Measurements from ENCODE around the gene ANTXR2. TPM values are rescaled to one million over a fixed set of nuclear protein-coding genes. Genes with fewer than 3 reads are reported as not detected.
A peak's percentile ranks its signal among the peaks of the same experiment; 100 is the strongest.

ANTXR2 gene
- polyA plus RNA-seq, 4 donors = 3.6 to 41.7 (median 10.5) TPM

DNA sequence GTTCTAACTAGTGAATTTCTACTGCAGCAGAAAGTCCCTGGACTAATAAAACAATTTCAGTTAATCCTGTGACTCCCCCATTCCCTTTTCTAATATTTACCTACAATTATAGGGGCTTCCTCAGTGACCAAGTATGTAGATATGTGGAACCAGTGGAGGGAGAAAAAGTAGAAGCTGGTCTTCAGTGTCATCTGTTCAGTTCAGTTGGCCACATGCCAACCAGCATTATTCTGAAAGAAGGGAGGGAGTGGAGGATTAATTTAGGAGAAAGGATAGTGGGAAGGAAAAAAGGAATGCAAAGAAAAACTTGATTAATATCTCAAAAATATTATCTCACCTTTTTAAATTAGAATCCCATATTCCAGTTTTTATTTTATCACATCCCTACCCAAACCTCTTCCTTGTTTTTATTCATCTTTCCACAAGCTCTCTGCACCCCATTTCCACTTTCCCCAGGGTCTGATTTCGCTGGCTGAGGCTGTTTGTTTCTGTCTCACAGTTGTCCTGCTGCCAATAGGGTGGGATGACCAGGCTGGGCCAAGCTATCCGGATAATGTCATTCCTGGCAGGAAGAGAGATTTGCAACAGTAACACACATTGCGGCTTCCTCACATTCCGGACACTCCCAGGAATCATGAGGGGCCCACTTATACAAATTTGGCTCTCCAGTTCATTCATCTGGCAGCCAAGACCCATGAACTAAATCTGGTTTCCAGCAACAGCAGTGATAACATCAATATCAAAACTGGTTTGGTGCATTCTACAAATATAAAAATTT is 24.6 kb upstream of the ANTXR2 start:
- DNase-seq (peak in 1 of 2 donors; percentile 1), FAIRE-seq (no peak)
- Histone ChIP-seq H3K27ac (ENCODE audit: low read depth in 1 of 3, low read length in 2 of 3) (no peak overlapping the region), H3K9me3 (ENCODE audit: control insufficient read depth in 2 of 2, insufficient read depth in 1 of 2, low read depth in 1 of 2, low read length in 1 of 2) (no peaks in the 10 kb centered on the region), H3K27me3 (ENCODE audit: control insufficient read depth in 3 of 3, insufficient read depth in 3 of 3, low read length in 3 of 3) (no peaks in the 10 kb centered on the region), H3K4me1 (ENCODE audit: control insufficient read depth in 3 of 3, insufficient read depth in 2 of 3, low read depth in 1 of 3, low read length in 2 of 3) (no peaks in the 10 kb centered on the region), H3K36me3 (ENCODE audit: control insufficient read depth in 3 of 3, insufficient read depth in 2 of 3, low read depth in 1 of 3, low read length in 3 of 3) (no peaks in the 10 kb centered on the region), H3K4me3 (ENCODE audit: low read depth in 1 of 3, low read length in 3 of 3) (no peak overlapping the region)
- WGBS, 3 donors = 52 to 72% (median 71%) methylated on average over 4 of the region's 4 CpGs

DNA sequence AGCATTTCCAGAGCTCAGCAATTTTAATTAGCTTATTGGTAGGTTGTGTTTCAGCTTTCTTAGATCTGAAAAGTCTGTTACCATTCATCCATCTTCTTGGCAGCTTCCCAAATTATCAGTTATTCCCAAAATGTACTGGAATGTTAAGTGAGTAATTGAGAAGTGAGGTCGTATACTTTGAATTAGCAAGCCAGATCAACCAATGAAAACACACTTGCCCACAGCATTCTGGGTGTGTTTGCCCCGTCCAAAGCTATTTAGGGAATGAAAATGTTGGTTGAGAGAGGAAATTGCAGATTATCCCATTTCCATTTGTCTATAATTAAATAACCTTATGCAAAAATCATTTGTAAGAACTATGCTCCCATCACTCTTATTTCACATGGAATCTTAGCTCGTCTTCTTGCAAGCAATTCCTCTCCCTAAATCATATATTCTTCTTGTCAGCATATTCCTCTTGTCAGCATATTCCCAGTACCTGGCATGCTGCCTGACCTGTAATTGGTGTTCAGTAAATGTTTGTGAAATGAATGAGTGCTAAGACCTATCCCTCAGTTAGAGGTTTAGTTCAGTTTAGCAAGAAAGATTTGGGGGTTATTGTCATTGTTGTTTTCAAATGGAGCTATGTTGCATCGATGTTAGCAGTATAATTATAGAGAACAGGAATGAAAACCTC is 23.3 kb upstream of the ANTXR2 start:
- no peaks in the 10 kb centered on the region for H3K4me1 ChIP-seq (ENCODE audit: control insufficient read depth in 3 of 3, insufficient read depth in 2 of 3, low read depth in 1 of 3, low read length in 2 of 3)
- H3K4me3 ChIP-seq (ENCODE audit: low read depth in 1 of 3, low read length in 3 of 3) = no peak overlapping the region
- H3K36me3 ChIP-seq (ENCODE audit: control insufficient read depth in 3 of 3, insufficient read depth in 2 of 3, low read depth in 1 of 3, low read length in 3 of 3) = no peaks in the 10 kb centered on the region
- FAIRE-seq = no peak
- DNase-seq = no peak
- H3K27ac ChIP-seq (ENCODE audit: low read depth in 1 of 3, low read length in 2 of 3) = no peak overlapping the region
- 61 to 72% (median 66%) methylated on average over 4 of the region's 4 CpGs for WGBS, 3 donors
- no peaks in the 10 kb centered on the region for H3K27me3 ChIP-seq (ENCODE audit: control insufficient read depth in 3 of 3, insufficient read depth in 3 of 3, low read length in 3 of 3)
- no peaks in the 10 kb centered on the region for H3K9me3 ChIP-seq (ENCODE audit: control insufficient read depth in 2 of 2, insufficient read depth in 1 of 2, low read depth in 1 of 2, low read length in 1 of 2)

DNA sequence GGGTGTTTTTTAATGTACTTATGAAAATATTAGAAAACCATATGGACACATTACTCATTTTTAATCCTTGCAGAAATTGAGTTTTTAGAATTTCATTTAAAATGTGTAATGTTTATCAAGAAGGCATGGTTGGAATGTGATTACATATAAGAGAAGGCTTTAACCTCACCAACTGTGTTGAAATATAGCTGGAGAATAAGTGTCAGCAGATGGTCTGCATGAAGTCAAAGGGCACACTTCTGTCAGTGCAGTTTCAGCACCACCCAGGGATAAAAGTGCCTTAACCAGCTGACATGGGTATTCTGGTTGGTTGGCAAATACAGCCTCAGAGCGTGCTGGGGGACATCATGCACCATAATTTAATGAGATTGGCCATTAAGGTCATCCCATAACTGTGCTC is 21.2 kb upstream of the ANTXR2 start:
- WGBS, 3 donors = 77 to 94% (median 90%) methylated on average over 1 of the region's 1 CpG

GRCh38 chr4:80093563-80093962 is 20.5 kb upstream of the ANTXR2 start:
- Histone ChIP-seq H3K9me3 (ENCODE audit: control insufficient read depth in 2 of 2, insufficient read depth in 1 of 2, low read depth in 1 of 2, low read length in 1 of 2) (no peaks in the 10 kb centered on the region), H3K27me3 (ENCODE audit: control insufficient read depth in 3 of 3, insufficient read depth in 3 of 3, low read length in 3 of 3) (no peaks in the 10 kb centered on the region), H3K4me1 (ENCODE audit: control insufficient read depth in 3 of 3, insufficient read depth in 2 of 3, low read depth in 1 of 3, low read length in 2 of 3) (no peaks in the 10 kb centered on the region), H3K36me3 (ENCODE audit: control insufficient read depth in 3 of 3, insufficient read depth in 2 of 3, low read depth in 1 of 3, low read length in 3 of 3) (no peaks in the 10 kb centered on the region), H3K4me3 (ENCODE audit: low read depth in 1 of 3, low read length in 3 of 3) (no peak overlapping the region), H3K27ac (ENCODE audit: low read depth in 1 of 3, low read length in 2 of 3) (no peak overlapping the region)
- 80 to 84% (median 82%) methylated on average over 3 of the region's 3 CpGs for WGBS, 3 donors
- no peak for DNase-seq
- no peak for FAIRE-seq

More for the DNA sequence above, 21.2 kb upstream of the ANTXR2 start:
- no peak overlapping the region for H3K27ac ChIP-seq (ENCODE audit: low read depth in 1 of 3, low read length in 2 of 3)
- no peak for DNase-seq
- H3K4me1 ChIP-seq (ENCODE audit: control insufficient read depth in 3 of 3, insufficient read depth in 2 of 3, low read depth in 1 of 3, low read length in 2 of 3) = no peaks in the 10 kb centered on the region
- H3K9me3 ChIP-seq (ENCODE audit: control insufficient read depth in 2 of 2, insufficient read depth in 1 of 2, low read depth in 1 of 2, low read length in 1 of 2) = no peaks in the 10 kb centered on the region
- no peak overlapping the region for H3K4me3 ChIP-seq (ENCODE audit: low read depth in 1 of 3, low read length in 3 of 3)
- FAIRE-seq = no peak
- no peaks in the 10 kb centered on the region for H3K36me3 ChIP-seq (ENCODE audit: control insufficient read depth in 3 of 3, insufficient read depth in 2 of 3, low read depth in 1 of 3, low read length in 3 of 3)
- no peaks in the 10 kb centered on the region for H3K27me3 ChIP-seq (ENCODE audit: control insufficient read depth in 3 of 3, insufficient read depth in 3 of 3, low read length in 3 of 3)

DNA sequence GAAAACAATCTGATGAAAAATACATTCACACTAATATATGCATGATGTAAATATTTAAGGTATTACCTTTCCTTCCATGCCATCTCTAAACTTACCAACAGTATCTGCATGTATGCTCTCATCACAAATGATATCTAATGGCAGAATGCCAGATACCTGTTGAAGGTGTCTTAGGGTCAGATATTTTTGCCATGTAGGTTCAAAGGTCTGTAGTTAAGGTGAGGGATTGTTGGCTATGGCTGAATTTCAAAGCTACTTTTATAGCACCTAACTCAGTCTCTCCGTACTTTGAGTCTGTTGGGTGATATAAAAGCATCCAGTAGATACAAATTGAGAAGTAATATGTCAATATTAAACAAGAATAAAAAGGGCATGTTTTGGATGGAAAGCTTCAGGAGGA is 19.8 kb upstream of the ANTXR2 start:
- H3K4me1 ChIP-seq (ENCODE audit: control insufficient read depth in 3 of 3, insufficient read depth in 2 of 3, low read depth in 1 of 3, low read length in 2 of 3) = no peaks in the 10 kb centered on the region
- DNase-seq (peak in 1 of 2 donors; percentile 64), FAIRE-seq (no peak)
- no peaks in the 10 kb centered on the region for H3K27me3 ChIP-seq (ENCODE audit: control insufficient read depth in 3 of 3, insufficient read depth in 3 of 3, low read length in 3 of 3)
- H3K9me3 ChIP-seq (ENCODE audit: control insufficient read depth in 2 of 2, insufficient read depth in 1 of 2, low read depth in 1 of 2, low read length in 1 of 2) = no peaks in the 10 kb centered on the region
- 8 to 80% (median 28%) methylated on average over 1 of the region's 1 CpG for WGBS, 3 donors
- no peak overlapping the region for H3K4me3 ChIP-seq (ENCODE audit: low read depth in 1 of 3, low read length in 3 of 3)
- H3K36me3 ChIP-seq (ENCODE audit: control insufficient read depth in 3 of 3, insufficient read depth in 2 of 3, low read depth in 1 of 3, low read length in 3 of 3) = no peaks in the 10 kb centered on the region
- H3K27ac ChIP-seq (ENCODE audit: low read depth in 1 of 3, low read length in 2 of 3) = no peak overlapping the region

- DNase-seq (no peak), FAIRE-seq (no peak)
- Histone ChIP-seq H3K27me3 (ENCODE audit: control insufficient read depth in 3 of 3, insufficient read depth in 3 of 3, low read length in 3 of 3) (no peaks in the 10 kb centered on the region), H3K27ac (ENCODE audit: low read depth in 1 of 3, low read length in 2 of 3) (no peak overlapping the region), H3K4me1 (ENCODE audit: control insufficient read depth in 3 of 3, insufficient read depth in 2 of 3, low read depth in 1 of 3, low read length in 2 of 3) (no peaks in the 10 kb centered on the region), H3K4me3 (ENCODE audit: low read depth in 1 of 3, low read length in 3 of 3) (no peak overlapping the region), H3K9me3 (ENCODE audit: control insufficient read depth in 2 of 2, insufficient read depth in 1 of 2, low read depth in 1 of 2, low read length in 1 of 2) (no peaks in the 10 kb centered on the region), H3K36me3 (ENCODE audit: control insufficient read depth in 3 of 3, insufficient read depth in 2 of 3, low read depth in 1 of 3, low read length in 3 of 3) (no peaks in the 10 kb centered on the region)
- 79 to 85% (median 84%) methylated on average over 2 of the region's 2 CpGs for WGBS, 3 donors
Measured at GRCh38 chr4:80092088-80092487, 19.1 kb upstream of the ANTXR2 start.

DNA sequence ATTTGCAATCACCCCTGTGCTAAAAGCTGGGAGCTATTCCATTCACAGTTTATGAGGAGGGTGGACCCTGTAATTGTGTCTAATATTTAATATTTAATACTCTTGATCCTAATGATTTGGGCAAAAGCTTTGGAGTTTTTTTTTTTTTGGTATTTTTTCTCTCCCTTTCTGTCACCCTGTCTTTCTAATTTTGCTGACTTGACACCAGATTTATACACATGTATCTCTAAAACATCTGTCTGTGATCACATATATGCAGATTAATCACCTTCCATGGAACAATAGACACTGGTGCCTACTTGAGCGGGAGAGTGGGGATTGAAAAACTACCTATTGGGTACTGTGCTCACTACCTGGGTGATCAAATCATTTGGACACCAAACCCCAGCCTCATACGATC is 18.7 kb upstream of the ANTXR2 start:
- Histone ChIP-seq H3K4me1 (ENCODE audit: control insufficient read depth in 3 of 3, insufficient read depth in 2 of 3, low read depth in 1 of 3, low read length in 2 of 3) (no peaks in the 10 kb centered on the region), H3K4me3 (ENCODE audit: low read depth in 1 of 3, low read length in 3 of 3) (no peak overlapping the region), H3K9me3 (ENCODE audit: control insufficient read depth in 2 of 2, insufficient read depth in 1 of 2, low read depth in 1 of 2, low read length in 1 of 2) (no peaks in the 10 kb centered on the region), H3K27me3 (ENCODE audit: control insufficient read depth in 3 of 3, insufficient read depth in 3 of 3, low read length in 3 of 3) (no peaks in the 10 kb centered on the region), H3K36me3 (ENCODE audit: control insufficient read depth in 3 of 3, insufficient read depth in 2 of 3, low read depth in 1 of 3, low read length in 3 of 3) (no peaks in the 10 kb centered on the region), H3K27ac (ENCODE audit: low read depth in 1 of 3, low read length in 2 of 3) (no peak overlapping the region)
- DNase-seq (no peak), FAIRE-seq (no peak)
- 85 to 92% (median 91%) methylated on average over 2 of the region's 2 CpGs for WGBS, 3 donors

DNA sequence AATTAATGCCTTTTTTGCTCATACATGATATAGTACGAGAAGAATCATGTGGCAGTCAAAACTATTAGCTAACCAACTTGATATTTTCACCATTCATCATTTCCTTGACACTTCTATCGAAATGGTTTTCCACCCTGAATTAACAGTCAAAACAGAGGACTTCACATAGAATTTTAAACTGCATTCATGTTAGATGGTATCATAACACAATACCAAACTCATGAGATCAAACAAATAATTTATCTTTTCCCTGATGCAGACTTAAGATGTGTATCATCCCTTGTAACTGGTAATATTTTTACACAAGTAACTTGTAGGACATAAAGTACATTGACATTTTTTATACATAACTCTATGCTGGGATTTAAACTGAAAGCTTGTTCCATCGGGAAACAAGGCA is 18.2 kb upstream of the ANTXR2 start:
- FAIRE-seq (no peak), DNase-seq (no peak)
- no peaks in the 10 kb centered on the region for H3K36me3 ChIP-seq (ENCODE audit: control insufficient read depth in 3 of 3, insufficient read depth in 2 of 3, low read depth in 1 of 3, low read length in 3 of 3)
- 80 to 89% (median 82%) methylated on average over 3 of the region's 3 CpGs for WGBS, 3 donors
- no peaks in the 10 kb centered on the region for H3K27me3 ChIP-seq (ENCODE audit: control insufficient read depth in 3 of 3, insufficient read depth in 3 of 3, low read length in 3 of 3)
- H3K4me3 ChIP-seq (ENCODE audit: low read depth in 1 of 3, low read length in 3 of 3) = no peak overlapping the region
- no peaks in the 10 kb centered on the region for H3K4me1 ChIP-seq (ENCODE audit: control insufficient read depth in 3 of 3, insufficient read depth in 2 of 3, low read depth in 1 of 3, low read length in 2 of 3)
- H3K27ac ChIP-seq (ENCODE audit: low read depth in 1 of 3, low read length in 2 of 3) = no peak overlapping the region
- H3K9me3 ChIP-seq (ENCODE audit: control insufficient read depth in 2 of 2, insufficient read depth in 1 of 2, low read depth in 1 of 2, low read length in 1 of 2) = no peaks in the 10 kb centered on the region

All from small intestine (tissue), 7 donors.